GM23248 (cell line): ENCODE measurements around the gene TTLL8. TPM values are rescaled to one million over a fixed set of nuclear protein-coding genes. Genes with fewer than 3 reads are reported as not detected.

Experiments
- DNase-seq: peaks from one replicate; pipeline ENCODE4 v3.0.0-alpha.2; 2015
- H2AFZ ChIP-seq: fragments of 200-600 bp; sonication (generic); 2 replicates; pipeline ENCODE4 v1.6.1; 2016; ENCODE audit warnings: antibody characterized with exemption
- H3F3A ChIP-seq: fragments of 200-600 bp; sonication (generic); 2 replicates; pipeline ENCODE4 v1.6.1; 2016; ENCODE audit warnings: mild to moderate bottlenecking, antibody characterized with exemption, mixed run types; ENCODE audit not compliant: insufficient read depth
- H3K27ac ChIP-seq: fragments of 200-600 bp; sonication (generic); 2 replicates; pipeline ENCODE4 v1.5.1; 2016; ENCODE audit warnings: mild to moderate bottlenecking
- H3K27me3 ChIP-seq: fragments of 200-600 bp; sonication (generic); replicated peaks from 2 replicates; pipeline ENCODE4 v1.6.1; 2016; ENCODE audit warnings: mild to moderate bottlenecking; ENCODE audit not compliant: insufficient read depth
- H3K36me3 ChIP-seq: fragments of 200-600 bp; sonication (generic); 2 replicates; pipeline ENCODE4 v1.6.1; 2016; ENCODE audit warnings: low read depth, mild to moderate bottlenecking
- H3K4me1 ChIP-seq: fragments of 200-600 bp; sonication (generic); 2 replicates; pipeline ENCODE4 v1.6.1; 2016; ENCODE audit warnings: mild to moderate bottlenecking; ENCODE audit not compliant: insufficient read depth
- H3K4me2 ChIP-seq: fragments of 200-600 bp; sonication (generic); one replicate; pipeline ENCODE4 v1.6.1; 2016; ENCODE audit warnings: mild to moderate bottlenecking; ENCODE audit not compliant: unreplicated experiment
- H3K4me3 ChIP-seq: fragments of 200-600 bp; sonication (generic); 2 replicates; pipeline ENCODE4 v1.5.1; 2016; ENCODE audit warnings: mild to moderate bottlenecking
- H3K79me2 ChIP-seq: fragments of 200-600 bp; sonication (generic); 2 replicates; pipeline ENCODE4 v1.6.1; 2016; ENCODE audit warnings: mild to moderate bottlenecking; ENCODE audit not compliant: insufficient read depth
- H3K9ac ChIP-seq: fragments of 200-600 bp; sonication (generic); 2 replicates; pipeline ENCODE4 v1.6.1; 2016; ENCODE audit warnings: mild to moderate bottlenecking
- H3K9me2 ChIP-seq: fragments of 200-600 bp; sonication (generic); 2 replicates; pipeline ENCODE4 v1.6.1; 2016; ENCODE audit warnings: mixed run types, mild to moderate bottlenecking, moderate library complexity; ENCODE audit not compliant: insufficient read depth
- H3K9me3 ChIP-seq: fragments of 200-600 bp; sonication (generic); one replicate; pipeline ENCODE4 v1.6.1; 2017; ENCODE audit warnings: low read depth
- H4K20me1 ChIP-seq: fragments of 200-600 bp; sonication (generic); 2 replicates; pipeline ENCODE4 v1.6.0; 2016; ENCODE audit not compliant: insufficient read depth
- EZH2 ChIP-seq: fragments of 200-600 bp; sonication (generic); IDR thresholded peaks from 2 replicates; pipeline ENCODE4 v1.6.1; 2018; ENCODE audit warnings: antibody characterized with exemption, mild to moderate bottlenecking; ENCODE audit not compliant: insufficient read depth, poor library complexity, severe bottlenecking
- EZH2phosphoT487 ChIP-seq: fragments of 200-600 bp; sonication (generic); IDR thresholded peaks from 2 replicates; pipeline ENCODE4 v1.6.1; 2018; ENCODE audit warnings: antibody characterized with exemption, moderate library complexity, mild to moderate bottlenecking, low read depth; ENCODE audit not compliant: insufficient read depth
- WGBS, 2 experiments: methylation state at CpG; one replicate each; pipeline ENCODE4 v1.1.6; 2015 to 2017; ENCODE audit warnings: low lambda C conversion rate in 2 of 2, low coverage in 1 of 2; ENCODE audit errors: missing lambda C conversion rate in 2 of 2; 5-methylcytosine and 5-hydroxymethylcytosine counted together
- in situ Hi-C: fragments of 300-500 bp; cut with MboI; formaldehyde crosslinking; loops from 2 replicates; pipeline ENCODE4 v1.15.0; 2020
- polyA plus RNA-seq: library from polyadenylated mRNA; unstranded; fragments of >200 nt; fragmentation: Nextera tagmentation; extraction: Ambion mirVana; gene quantifications from 2 replicates; pipeline ENCODE4 v1.2.1, GENCODE V29; 2016
- total RNA-seq: library from RNA; depleted of rRNA; stranded (reverse); fragments of >200 nt; shearing (Covaris generic); gene quantifications from 2 replicates; pipeline ENCODE4 v1.2.3, GENCODE V29; 2014

The TTLL8 gene
- total and polyA plus RNA-seq, 2 experiments from 2014 or later: not detected

- Histone ChIP-seq H3K79me2 (no peaks in the 10 kb centered on the region), H3K36me3 (no peaks in the 10 kb centered on the region), H2AFZ (no peak overlapping the region), H3K4me3 (no peak overlapping the region), H3F3A (no peaks in the 10 kb centered on the region), H3K9me3 (no peaks in the 10 kb centered on the region), H3K4me2 (no peak overlapping the region), H4K20me1 (no peaks in the 10 kb centered on the region), H3K27me3 (peaks cover 24% of the 10 kb centered on the region), H3K9ac (no peak overlapping the region), H3K9me2 (no peaks in the 10 kb centered on the region), H3K4me1 (no peaks in the 10 kb centered on the region), H3K27ac (no peak overlapping the region)
- in situ Hi-C loops: no loop called here
- WGBS, 2 experiments: 66 to 71% methylated on average over 21 of the region's 21 CpGs
- DNase-seq: no peak
- TF ChIP-seq EZH2 (no peak), EZH2phosphoT487 (no peak)
Measured at GRCh38 chr22:50082961-50083461, 24.9 kb upstream of the TTLL8 start.

- H3K4me3 ChIP-seq: no peak overlapping the region
- in situ Hi-C loops: no loop called here
- no peaks in the 10 kb centered on the region for H3K4me1 ChIP-seq
- H3K79me2 ChIP-seq: no peaks in the 10 kb centered on the region
- H2AFZ ChIP-seq: no peak overlapping the region
- no peak for DNase-seq
- no peaks in the 10 kb centered on the region for H4K20me1 ChIP-seq
- no peak overlapping the region for H3K27ac ChIP-seq
- H3K27me3 ChIP-seq: peaks cover 24% of the 10 kb centered on the region
- no peaks in the 10 kb centered on the region for H3K36me3 ChIP-seq
- H3K9me2 ChIP-seq: no peaks in the 10 kb centered on the region
- H3K4me2 ChIP-seq: no peak overlapping the region
- no peaks in the 10 kb centered on the region for H3K9me3 ChIP-seq
- WGBS, 2 experiments: 68 to 78% methylated on average over 9 to 18 of the region's 18 CpGs
- H3F3A ChIP-seq: no peaks in the 10 kb centered on the region
- no peak for TF ChIP-seq EZH2phosphoT487
- no peak overlapping the region for H3K9ac ChIP-seq
Measured at GRCh38 chr22:50082197-50082715, 24.2 kb upstream of the TTLL8 start.

- Histone ChIP-seq H3K4me1 (no peaks in the 10 kb centered on the region), H3K27me3 (peaks cover 24% of the 10 kb centered on the region), H3K9me3 (no peaks in the 10 kb centered on the region), H3K36me3 (no peaks in the 10 kb centered on the region), H3K4me2 (no peak overlapping the region), H3K79me2 (no peaks in the 10 kb centered on the region), H3K4me3 (no peak overlapping the region), H3K9ac (no peak overlapping the region), H3K9me2 (no peaks in the 10 kb centered on the region), H2AFZ (no peak overlapping the region), H3K27ac (no peak overlapping the region), H4K20me1 (no peaks in the 10 kb centered on the region), H3F3A (no peaks in the 10 kb centered on the region)
- TF ChIP-seq EZH2 (no peak), EZH2phosphoT487 (no peak)
- WGBS, 2 experiments: 72 to 77% methylated on average over 9 to 26 of the region's 27 CpGs
- in situ Hi-C loops: no loop called here
- no peak for DNase-seq
Measured at GRCh38 chr22:50081426-50082196, 23.5 kb upstream of the TTLL8 start.

- Histone ChIP-seq H3K9me2 (no peaks in the 10 kb centered on the region), H3K9me3 (no peaks in the 10 kb centered on the region), H3K79me2 (no peaks in the 10 kb centered on the region), H3F3A (no peaks in the 10 kb centered on the region), H4K20me1 (no peaks in the 10 kb centered on the region), H2AFZ (no peak overlapping the region), H3K27ac (no peak overlapping the region), H3K4me3 (no peak overlapping the region), H3K4me1 (no peaks in the 10 kb centered on the region), H3K36me3 (no peaks in the 10 kb centered on the region), H3K27me3 (peaks cover 22% of the 10 kb centered on the region), H3K4me2 (no peak overlapping the region), H3K9ac (no peak overlapping the region)
- in situ Hi-C loops: no loop called here
- WGBS, 2 experiments: 62% methylated on average over 13 of the region's 13 CpGs
- no peak for DNase-seq
- TF ChIP-seq EZH2: no peak
- TF ChIP-seq EZH2phosphoT487: no peak
Measured at GRCh38 chr22:50080077-50080465, 22.0 kb upstream of the TTLL8 start.
